Suppressor macrophage (primary cell): ENCODE results near the gene AP3M1.
"Not testable (repeated sequence)": the region's sequence is repeated elsewhere in the genome, so short reads cannot be mapped to it uniquely, and the experiment has no call there.

Experiments
- DNase-seq, 4 experiments: peaks; one replicate each; pipeline ENCODE4 v3.0.0-alpha.2; 2020 to 2022

The AP3M1 gene

GRCh38 chr10:74163319-74164068 lies 12.9 kb upstream of the AP3M1 start:
- DNase-seq = no peak

- no peak for DNase-seq
Observed at GRCh38 chr10:74160013-74160412, 9.4 kb upstream of the AP3M1 start.

GRCh38 chr10:74156919-74157289 lies 6.3 kb upstream of the AP3M1 start:
- DNase-seq = peak in 2 of 4 experiments; percentile 33 to 35

- DNase-seq = no peak
Observed at GRCh38 chr10:74153676-74154075, 3.0 kb upstream of the AP3M1 start.

- no peak for DNase-seq
Observed at GRCh38 chr10:74153123-74153522, 2.5 kb upstream of the AP3M1 start.

- no peak for DNase-seq
Observed at GRCh38 chr10:74151879-74152722, 1.5 kb upstream of the AP3M1 start.

- DNase-seq = peak; percentile 98 to 99 (median 99)
Observed at GRCh38 chr10:74150990-74151878, 606 bp upstream of the AP3M1 start, which contains the start of gene ADK. ADK (plus strand) TSS chr10:74151221; CDS start chr10:74151279, 58 bp downstream.

- DNase-seq = not testable (repeated sequence)
Observed at GRCh38 chr10:74146980-74147379, 3.6 kb downstream of the AP3M1 start.

GRCh38 chr10:74145133-74145532 lies 5.5 kb downstream of the AP3M1 start:
- DNase-seq = no peak

- DNase-seq = no peak
Observed at GRCh38 chr10:74140553-74140952, 10.1 kb downstream of the AP3M1 start.

GRCh38 chr10:74139981-74140380 lies 10.6 kb downstream of the AP3M1 start:
- no peak for DNase-seq

GRCh38 chr10:74138596-74138995 lies 12.0 kb downstream of the AP3M1 start:
- peak in 3 of 4 experiments; percentile 27 to 44 (median 41) for DNase-seq

GRCh38 chr10:74137992-74138391 lies 12.6 kb downstream of the AP3M1 start:
- DNase-seq = no peak

- DNase-seq = no peak
Observed at GRCh38 chr10:74135452-74135851, 15.2 kb downstream of the AP3M1 start.

- no peak for DNase-seq
Observed at GRCh38 chr10:74133923-74134820, 16.5 kb downstream of the AP3M1 start.

- DNase-seq = peak; percentile 35 to 58 (median 54)
Observed at GRCh38 chr10:74123081-74123480, 27.5 kb downstream of the AP3M1 start.

- no peak for DNase-seq
Observed at GRCh38 chr10:74122060-74122459, 28.6 kb downstream of the AP3M1 start.

GRCh38 chr10:74121368-74121767 lies 29.3 kb downstream of the AP3M1 start:
- DNase-seq = no peak

GRCh38 chr10:74120911-74121310 lies 29.7 kb downstream of the AP3M1 start:
- no peak for DNase-seq

- no peak for DNase-seq
Observed at GRCh38 chr10:74118804-74119203, 31.8 kb downstream of the AP3M1 start.

- no peak for DNase-seq
Observed at GRCh38 chr10:74117738-74118137, 32.9 kb downstream of the AP3M1 start.

- DNase-seq = peak; percentile 13 to 30 (median 25)
Observed at GRCh38 chr10:74114041-74114448, 36.6 kb downstream of the AP3M1 start.
